Eye (tissue), 1 donor: Measurements from ENCODE around the gene DMPK.

Source experiments
- DNase-seq: peaks from one replicate; pipeline ENCODE4 v3.0.0-alpha.2; 2015

DMPK gene

GRCh38 chr19:45782162-45782691, at the start of gene DMPK:
DMPK (minus strand) TSS chr19:45782490; CDS start chr19:45782352, 138 bp downstream.
- no peak for DNase-seq

DNA sequence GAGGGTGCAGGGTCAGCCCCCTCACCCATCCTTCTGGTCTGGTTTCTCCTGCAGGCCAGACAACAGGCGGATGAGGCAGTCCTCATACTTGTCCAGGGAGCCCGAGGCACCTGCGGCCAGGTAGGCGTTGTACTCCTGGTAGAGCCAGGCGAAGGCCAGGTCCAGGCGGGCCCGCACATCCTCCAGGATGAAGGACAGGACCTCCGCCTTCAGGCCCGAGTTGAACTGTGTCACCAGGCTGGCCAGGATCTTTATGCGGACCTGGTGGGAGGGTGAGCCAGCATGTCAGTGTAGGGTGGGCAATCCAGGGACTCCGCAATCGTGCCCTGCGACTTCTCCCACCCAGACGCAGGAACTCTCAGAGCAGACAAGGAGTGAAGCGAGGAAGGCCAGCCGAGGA, 46.7 kb upstream of the DMPK start:
- DNase-seq, result no peak

GRCh38 chr19:45828523-45828922, 46.2 kb upstream of the DMPK start:
- DNase-seq, result no peak

DNA sequence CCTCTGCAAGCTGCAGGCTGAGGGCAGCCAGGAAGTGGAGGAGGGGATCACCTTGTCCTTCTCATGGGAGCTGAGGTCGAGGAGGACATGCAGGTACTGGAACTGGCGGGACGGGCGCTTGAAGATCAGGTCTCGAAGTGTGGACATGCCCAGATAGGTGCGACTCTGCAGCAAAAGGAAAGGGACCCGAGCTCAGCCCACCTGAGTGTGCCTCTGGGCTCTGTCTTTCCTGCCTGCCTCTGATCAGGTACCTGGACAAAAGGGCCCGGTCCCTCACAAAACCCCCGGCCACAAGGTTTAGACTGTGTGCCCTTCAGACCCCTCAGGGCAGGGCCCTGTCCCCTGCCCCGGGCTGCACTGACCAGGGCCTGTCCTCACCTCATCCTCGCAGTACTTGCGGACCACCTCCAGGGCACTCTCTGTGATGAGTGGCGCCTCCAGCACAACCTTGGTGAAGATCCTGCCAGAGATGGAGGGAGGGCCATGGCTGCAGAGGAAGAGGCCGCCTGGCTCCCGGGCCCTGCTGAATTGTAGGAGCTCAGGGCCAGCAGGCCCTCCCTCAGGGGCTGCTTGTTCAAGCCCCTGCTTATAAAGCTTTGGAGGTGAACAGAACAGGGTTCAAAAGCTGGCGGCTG, 45.3 kb upstream of the DMPK start:
- DNase-seq, result no peak

- DNase-seq, result no peak
These were observed 44.6 kb upstream of the DMPK start for GRCh38 chr19:45826934-45827333.

DNA sequence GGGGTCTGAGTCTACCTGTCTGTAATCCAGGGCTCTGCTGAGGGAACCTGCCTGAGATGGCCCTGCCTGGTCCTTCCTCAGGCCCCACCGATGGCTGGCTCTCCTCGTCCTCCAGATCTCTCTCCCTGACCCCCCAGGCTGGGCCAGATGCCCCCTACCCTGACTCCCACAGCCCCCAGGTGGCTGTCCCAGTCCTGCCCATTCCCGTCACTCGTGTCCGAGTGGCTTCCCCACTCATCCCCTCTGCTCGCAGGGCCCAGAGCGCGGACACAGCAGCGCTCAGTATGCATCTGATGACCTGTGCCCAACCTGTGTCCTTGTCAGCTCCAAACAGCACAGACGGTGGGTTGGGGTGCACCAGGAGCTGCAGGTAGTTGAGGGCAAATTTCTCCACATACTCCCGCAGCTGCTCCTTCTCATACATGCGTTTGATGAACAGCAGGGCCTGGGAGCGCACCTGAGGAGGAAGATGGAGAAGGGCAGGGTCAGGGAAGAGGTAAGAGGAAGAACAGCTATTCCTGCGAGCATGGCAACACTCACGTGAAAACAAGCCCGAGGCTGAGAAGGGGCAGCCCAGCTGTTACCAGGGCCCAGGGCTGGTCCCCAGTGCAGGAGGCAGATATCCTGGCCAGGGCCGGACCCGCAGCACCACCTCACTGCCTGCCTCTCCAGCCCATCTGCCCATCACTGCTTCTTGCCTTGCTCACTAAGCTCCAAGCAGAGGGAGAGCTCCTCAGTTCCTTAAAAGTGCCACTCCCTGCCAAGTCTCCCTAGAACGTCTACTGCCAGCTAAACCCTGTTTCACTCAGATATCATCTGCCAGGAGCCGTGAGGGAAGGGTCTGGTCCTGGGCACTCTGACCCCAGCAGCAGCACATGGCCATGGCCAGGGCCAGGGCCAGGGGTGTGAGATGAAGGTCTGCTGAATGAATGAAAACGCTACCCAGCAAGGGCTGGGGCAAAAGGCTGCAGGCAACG, 43.9 kb upstream of the DMPK start:
- no peak for DNase-seq

DNA sequence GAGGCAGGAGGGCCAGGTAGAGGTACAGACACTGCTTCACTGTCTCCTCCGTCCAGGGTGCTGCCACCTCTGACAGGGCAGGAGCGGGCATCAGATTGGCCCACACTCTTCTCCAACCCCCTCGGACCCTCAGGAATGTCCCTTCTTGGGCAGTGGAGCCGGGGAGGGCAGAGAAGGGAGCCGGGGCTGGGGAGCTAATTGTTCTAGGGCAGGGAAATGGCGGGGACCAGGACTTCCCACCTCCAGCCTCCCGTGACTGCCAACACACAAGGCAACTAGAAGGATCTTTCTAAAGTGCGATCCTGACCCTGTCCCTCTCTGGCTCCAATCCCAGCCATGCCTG, 42.9 kb upstream of the DMPK start:
- no peak for DNase-seq

- no peak for DNase-seq
These were observed 42.4 kb upstream of the DMPK start for GRCh38 chr19:45824531-45825262.

DNA sequence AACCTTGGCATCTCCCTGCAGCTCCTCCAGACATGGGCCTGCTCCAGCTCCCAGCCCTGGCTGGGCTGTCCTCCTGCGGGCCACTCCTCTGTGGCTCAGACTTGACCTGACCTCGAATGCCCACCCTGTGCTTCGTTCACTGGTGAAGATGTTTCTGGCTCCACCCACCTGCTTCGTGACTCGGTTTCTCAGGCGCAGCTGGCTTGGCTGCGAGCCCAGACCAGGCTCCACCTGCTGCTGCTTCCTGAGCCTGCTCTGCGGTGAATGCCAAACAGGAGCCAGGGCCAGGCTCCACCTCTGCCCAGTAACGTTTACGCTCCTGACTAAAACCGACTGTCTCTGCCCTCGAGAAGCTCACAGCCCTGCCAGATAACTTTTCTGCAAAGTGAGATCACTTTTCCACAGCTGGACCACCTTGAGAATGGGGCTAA, 41.8 kb upstream of the DMPK start:
- no peak for DNase-seq

GRCh38 chr19:45823182-45823581, 40.9 kb upstream of the DMPK start:
- no peak for DNase-seq

GRCh38 chr19:45822716-45823115, 40.4 kb upstream of the DMPK start:
- DNase-seq, result no peak

DNA sequence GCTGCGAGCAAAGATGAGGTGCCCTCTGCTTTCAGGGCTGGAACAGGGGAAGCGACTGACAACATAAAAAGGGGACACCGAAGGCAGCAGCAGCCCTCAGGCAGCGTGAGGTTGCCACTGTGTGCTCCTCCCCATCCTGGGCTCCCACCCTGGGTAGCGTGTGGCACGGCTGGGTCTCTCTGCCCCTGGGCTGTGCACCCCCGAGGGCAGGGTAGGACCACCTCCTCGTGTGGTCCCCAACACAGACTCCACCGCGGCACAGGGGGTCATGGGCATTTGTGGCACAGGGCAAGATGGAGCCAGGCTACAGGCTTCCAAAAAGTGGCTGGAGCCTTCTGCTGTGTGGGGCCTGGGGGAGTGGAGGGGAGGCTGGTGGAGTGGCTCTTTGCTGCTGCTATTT, 39.3 kb upstream of the DMPK start:
- no peak for DNase-seq

GRCh38 chr19:45821103-45821521, 38.8 kb upstream of the DMPK start:
- DNase-seq, result no peak

- DNase-seq, result no peak
These were observed 38.3 kb upstream of the DMPK start for GRCh38 chr19:45820413-45821102.

GRCh38 chr19:45819769-45820168, 37.5 kb upstream of the DMPK start:
- no peak for DNase-seq

DNA sequence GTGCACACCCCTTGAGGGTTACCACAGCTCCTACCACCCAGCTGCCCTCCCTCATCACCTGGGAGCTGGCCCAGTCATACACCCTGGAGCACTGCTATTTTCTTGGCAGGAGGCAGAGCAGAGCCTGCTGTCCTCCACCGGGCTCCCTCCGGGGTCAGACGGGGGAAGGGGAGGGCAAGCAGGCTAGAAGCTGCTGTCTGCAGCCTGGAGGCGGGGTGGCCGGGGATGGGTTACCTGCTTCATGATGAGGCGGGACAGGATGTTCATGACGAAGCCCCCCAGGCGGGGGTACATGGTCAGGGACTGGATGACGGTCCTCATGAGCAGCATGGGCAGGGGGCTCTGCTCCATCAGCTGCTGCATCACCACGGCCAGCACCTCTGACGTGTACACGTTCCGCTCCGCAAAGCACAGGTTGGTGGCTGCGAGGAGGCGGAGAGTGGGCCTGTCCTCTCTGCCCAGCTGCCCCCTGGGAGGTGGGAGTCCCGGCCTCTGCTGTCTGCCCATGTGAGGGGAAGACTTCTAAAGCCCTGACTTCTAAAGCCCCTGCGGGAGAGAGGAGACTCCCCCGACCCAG, 35.5 kb upstream of the DMPK start:
- DNase-seq, result no peak

DNA sequence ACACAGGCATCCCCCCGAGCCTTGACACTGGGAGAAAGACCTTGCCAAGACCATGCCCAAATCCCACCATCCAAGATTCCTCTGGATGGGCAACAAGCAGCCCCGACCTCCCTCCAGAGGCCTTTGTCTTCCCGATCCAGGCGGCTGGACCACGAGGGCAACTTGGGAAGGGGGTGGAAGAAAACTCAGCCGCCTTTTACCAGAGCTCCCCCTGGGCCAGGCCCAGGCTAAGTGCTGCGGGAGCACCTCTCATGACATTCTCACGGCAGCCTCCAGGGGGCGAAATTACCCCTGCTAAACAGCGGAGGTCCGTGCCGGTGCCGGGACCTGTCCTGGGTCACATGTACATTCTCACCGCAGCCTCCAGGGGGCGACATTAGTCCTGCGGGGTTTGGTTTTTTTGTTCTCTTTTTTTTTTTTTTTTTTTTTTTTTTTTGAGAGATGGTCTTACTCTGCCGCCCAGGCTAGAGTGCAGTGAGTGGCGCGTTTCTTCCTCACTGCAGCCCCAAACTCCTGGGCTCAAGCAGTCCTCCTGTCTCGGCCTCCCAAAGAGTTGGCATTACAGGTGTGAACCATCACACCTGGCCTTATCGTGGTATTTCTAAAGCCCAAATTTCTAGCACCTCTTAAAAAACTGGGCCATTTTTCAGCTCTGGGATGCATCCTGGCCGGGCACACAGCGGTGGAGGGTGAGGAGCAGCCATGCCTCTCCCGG, 34.9 kb upstream of the DMPK start:
- DNase-seq, result peak; percentile 98

DNA sequence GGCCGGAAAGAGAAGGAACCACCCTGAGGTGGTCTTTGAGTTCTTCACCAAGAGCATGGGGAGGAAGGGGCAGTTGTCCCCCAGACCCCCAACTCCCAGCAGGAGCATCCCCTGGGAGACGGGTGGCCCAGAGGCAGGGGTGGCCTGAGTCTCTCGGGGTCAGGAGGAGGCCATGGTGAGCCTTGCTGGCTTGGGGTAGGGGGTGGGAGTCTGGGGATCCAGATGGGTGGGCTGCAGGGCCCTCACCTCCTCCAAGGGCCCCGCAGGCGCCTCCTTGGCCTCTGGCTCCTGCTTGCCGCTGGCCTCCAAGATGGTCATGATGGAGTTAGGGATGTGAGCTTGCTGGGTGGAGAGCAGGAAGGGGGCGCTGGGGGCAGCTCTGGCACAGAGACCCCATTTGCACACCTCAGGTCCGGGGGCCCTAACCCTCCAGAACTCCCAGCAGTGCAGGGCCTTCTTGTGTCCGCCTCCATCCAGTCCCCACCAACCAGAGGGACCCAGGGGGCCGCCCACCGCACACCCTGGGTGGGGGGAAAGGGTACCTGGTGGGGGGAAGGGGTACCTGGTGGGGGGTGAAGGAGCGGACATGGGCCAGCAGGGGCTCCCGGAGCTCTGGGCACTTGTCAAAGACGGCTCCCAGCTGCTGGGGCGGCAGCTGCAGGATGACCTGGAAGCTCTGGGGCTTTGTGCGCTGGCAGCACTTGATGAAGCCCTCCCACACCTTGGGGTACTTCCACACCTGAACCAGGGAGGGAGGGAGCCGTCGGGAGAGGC, 34.1 kb upstream of the DMPK start:
- DNase-seq, result peak; percentile 19

GRCh38 chr19:45815481-45816216, 33.4 kb upstream of the DMPK start:
- peak; percentile 91 for DNase-seq
